ENCODE results near the gene LDB2. TPM values are rescaled to one million over a fixed set of nuclear protein-coding genes. Genes with fewer than 3 reads are reported as not detected.

The LDB2 gene
- total RNA-seq, 1 donor, result 85.9 TPM

DNA sequence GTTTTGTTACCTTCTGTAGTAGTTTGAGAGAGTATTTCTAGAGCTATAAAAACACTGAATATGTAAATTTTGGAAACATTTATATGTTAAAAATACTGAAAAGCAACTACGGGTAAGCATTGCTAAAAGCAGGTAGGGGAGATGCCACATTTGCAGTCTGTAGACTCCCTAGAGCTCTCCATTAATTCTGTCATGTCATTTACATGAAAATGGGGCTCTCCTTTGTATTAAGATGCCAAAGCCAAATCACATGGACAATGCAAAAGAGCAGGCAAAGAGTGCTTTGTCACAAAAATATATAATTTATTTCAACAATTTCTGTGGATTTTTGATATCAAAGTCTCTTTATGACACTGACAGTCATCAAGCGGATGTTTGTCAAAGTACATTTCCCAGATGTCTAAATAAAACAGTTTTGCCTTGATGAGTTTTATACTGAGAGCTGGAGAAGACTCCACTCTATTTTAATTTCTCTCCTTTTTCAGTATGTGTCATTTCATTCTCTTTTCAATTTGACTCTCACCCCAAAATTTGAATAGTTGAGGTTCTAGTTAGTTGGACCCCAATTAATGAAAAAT, 51.8 kb downstream of the LDB2 start:
- no peak for TF ChIP-seq CTCF (IDR thresholded peaks at IDR 0.05; ENCODE audit: insufficient read depth, low read length)
- no peak for DNase-seq (ENCODE audit: low read depth)
- H3K4me3 ChIP-seq (ENCODE audit: low read depth, low read length), result no peak overlapping the region

DNA sequence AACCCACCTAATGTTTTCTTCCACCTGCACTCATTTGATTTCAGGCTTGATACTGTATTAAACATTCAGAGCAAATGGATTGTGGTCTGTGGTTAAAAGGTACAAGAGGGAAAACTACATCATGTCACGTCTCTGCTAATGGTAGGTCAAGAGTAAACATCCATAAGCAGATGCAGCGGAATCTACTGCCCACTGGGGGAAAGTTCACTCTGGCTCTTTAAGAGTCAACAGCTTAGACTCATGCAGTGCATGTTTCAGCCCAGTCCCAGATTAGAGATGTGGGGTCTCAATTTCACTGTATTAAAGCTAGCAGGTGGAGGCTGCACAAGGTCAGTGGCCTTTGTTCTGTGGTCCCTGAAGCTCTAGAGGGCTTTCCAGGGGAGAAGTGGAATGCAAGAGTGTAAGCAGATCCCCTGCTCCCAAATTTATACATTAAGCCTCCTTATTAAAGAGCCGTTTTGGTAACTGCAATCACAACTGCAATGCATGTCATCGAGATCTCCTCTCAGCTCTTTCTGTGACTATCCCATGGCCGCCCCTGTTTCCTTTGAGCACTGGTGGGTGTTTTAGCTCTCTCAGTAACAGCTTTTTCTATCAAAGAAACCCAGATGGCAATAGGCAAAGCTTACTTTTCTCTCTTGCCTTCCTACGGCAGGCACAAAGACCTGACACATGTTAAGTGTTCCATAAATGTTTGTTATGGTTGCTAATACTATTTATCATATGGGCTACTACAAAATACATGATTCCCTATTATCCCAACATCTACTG, 53.4 kb downstream of the LDB2 start:
- no peak for DNase-seq (ENCODE audit: low read depth)
- no peak overlapping the region for H3K4me3 ChIP-seq (ENCODE audit: low read depth, low read length)
- TF ChIP-seq CTCF (IDR thresholded peaks at IDR 0.05; ENCODE audit: insufficient read depth, low read length), result no peak

DNA sequence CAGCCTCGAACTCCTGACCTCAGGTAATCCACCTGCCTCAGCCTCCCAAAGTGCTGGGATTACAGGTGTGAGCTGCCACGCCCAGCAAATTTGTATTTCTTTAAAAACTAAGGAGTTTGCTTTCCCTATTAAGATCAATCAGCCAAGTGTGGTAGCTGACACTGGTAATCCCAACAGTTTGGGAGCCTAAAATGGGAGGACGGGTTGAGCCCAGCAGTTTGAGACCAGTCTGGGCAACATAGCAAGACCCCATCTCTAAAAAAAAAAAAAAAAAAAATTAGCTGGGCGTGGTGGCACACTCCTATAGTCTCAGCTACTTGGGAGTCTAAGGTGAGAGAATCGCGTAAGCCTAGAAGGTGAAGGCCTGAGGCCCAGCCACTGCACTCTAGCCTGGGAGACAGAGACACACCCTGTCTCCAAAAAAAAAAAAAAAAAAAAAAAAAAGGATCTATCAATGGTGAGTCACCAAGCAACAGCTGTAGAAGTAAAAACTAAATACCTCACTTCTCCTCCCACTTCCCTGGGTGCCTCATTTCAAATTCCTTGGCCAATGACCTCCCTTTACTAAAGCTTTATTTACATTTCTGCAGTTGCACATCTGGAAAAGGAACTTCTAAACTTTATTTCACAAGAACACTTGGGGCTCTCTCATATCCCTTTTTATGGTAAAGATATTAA, 54.5 kb downstream of the LDB2 start:
- peak; percentile 88 for DNase-seq (ENCODE audit: low read depth)
- no peak overlapping the region for H3K4me3 ChIP-seq (ENCODE audit: low read depth, low read length)
- no peak for TF ChIP-seq CTCF (IDR thresholded peaks at IDR 0.05; ENCODE audit: insufficient read depth, low read length)

- TF ChIP-seq CTCF (IDR thresholded peaks at IDR 0.05; ENCODE audit: insufficient read depth, low read length), result no peak
- no peak for DNase-seq (ENCODE audit: low read depth)
- H3K4me3 ChIP-seq (ENCODE audit: low read depth, low read length), result no peak overlapping the region
Observed at GRCh38 chr4:16838226-16838875, 60.1 kb downstream of the LDB2 start.

GRCh38 chr4:16837475-16837874, 61.0 kb downstream of the LDB2 start:
- DNase-seq (ENCODE audit: low read depth), result no peak
- H3K4me3 ChIP-seq (ENCODE audit: low read depth, low read length), result no peak overlapping the region
- no peak for TF ChIP-seq CTCF (IDR thresholded peaks at IDR 0.05; ENCODE audit: insufficient read depth, low read length)

DNA sequence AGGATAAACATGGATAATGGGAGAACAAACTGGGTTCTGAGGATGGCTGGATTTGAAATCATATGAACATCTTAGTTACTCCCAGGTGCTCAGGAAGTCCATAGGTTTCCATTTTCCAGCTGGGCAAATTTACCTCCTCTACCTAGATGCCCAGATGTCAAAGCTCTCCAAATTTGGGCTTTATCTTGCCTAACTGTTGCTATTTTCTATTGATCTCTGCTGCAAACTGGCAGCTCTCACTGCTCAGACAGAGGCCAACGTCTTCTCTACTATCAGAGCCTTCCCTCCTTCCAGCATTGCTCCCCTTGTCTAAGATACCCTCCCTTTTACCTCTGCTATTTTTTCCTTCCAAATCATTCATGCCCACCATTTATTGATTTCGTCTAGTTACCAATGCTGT, 62.1 kb downstream of the LDB2 start:
- H3K4me3 ChIP-seq (ENCODE audit: low read depth, low read length), result no peak overlapping the region
- no peak for TF ChIP-seq CTCF (IDR thresholded peaks at IDR 0.05; ENCODE audit: insufficient read depth, low read length)
- DNase-seq (ENCODE audit: low read depth), result no peak
